GM12873 (cell line): ENCODE results near the gene CYTL1.

ENCODE experiments used
- CTCF ChIP-seq: IDR thresholded peaks from 2 replicates; pipeline ENCODE4 v1.5.1; 2012; ENCODE audit warnings: low read depth, mild to moderate bottlenecking, moderate library complexity, low read length, control low read depth; ENCODE audit not compliant: insufficient read depth; ENCODE audit errors: missing control alignments

CYTL1 gene

DNA sequence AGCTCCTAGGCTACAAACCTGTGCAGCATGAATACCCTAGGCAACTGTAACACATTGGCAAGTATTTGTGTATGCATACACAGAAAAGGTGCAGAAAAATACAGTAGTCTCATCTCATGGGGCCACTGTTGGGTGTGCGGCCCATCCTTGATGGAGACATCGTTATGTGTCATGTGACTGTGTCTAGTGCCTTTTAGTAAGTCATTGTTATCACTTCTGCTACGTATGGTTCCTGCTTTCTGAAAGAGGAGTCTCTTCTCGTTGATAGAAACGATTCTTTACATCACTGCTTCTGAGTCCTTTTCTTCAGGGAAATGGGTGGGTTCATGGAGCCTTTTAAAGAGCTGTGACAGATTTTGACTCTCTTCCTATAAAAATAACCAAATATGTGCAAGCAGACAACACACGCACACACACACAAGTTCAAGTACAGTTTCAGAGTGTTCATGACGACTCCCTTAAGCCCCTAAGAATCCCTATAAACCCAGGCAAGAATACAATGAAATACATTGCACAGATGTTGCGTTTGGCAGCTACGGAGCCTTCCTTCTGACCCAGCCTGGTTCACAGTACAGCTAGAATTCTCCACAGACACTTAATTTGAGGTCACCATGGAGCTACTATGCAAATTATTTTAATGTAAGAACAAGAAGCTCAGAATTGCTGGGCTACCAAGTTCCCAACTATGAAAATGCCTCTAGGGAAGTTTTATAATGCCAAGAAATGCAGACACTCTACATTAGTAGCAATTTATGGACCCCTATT lies 21.8 kb upstream of the CYTL1 start:
- no peak for TF ChIP-seq CTCF

- TF ChIP-seq CTCF, result no peak
Observed at GRCh38 chr4:5039800-5040199, 20.5 kb upstream of the CYTL1 start.

GRCh38 chr4:5037553-5038551 lies 18.6 kb upstream of the CYTL1 start:
- TF ChIP-seq CTCF, result no peak

DNA sequence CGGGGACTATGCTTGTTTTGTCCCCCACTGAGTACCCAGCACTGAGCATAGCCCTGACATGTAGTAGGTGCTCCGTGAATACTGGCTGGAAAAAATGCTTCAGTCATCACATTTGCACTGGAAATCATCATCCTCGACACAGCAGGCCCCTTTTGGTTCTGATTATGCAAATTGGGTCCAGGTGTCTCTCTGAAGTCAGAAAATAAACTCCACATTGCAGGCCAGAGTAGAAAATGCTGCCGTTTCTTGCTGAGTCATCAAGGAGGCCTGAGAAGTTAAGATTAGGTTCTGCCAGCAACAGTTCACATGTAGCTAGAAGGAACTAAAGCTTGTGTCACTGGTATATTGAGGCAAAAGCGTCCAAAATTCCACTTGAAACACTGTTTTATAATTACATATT lies 17.0 kb upstream of the CYTL1 start:
- TF ChIP-seq CTCF, result no peak

- TF ChIP-seq CTCF, result no peak
Observed at GRCh38 chr4:5034206-5034605, 14.9 kb upstream of the CYTL1 start.

- TF ChIP-seq CTCF, result no peak
Observed at GRCh38 chr4:5033281-5033841, 14.1 kb upstream of the CYTL1 start.

DNA sequence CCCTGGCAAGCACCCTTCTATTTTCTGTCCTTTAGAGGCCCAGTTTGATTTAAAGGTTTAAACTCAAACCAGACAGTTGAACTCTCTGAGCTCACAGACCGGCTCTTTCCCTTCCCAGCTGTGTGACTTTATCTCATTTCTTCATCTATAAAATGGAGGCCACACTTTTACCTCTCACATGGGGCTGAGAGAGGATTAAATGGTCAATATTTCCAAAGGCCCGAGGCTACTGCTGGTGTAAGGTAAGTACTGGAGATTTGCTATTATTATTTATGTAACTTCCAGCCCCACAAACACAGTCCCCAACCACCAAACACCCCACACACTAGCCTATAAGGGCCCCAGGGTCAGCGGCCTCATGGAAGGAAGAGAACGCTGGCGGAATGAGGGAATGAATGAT lies 13.6 kb upstream of the CYTL1 start:
- TF ChIP-seq CTCF, result no peak
